Measurements from ENCODE around the gene NT5C1B.

Gene NT5C1B

DNA sequence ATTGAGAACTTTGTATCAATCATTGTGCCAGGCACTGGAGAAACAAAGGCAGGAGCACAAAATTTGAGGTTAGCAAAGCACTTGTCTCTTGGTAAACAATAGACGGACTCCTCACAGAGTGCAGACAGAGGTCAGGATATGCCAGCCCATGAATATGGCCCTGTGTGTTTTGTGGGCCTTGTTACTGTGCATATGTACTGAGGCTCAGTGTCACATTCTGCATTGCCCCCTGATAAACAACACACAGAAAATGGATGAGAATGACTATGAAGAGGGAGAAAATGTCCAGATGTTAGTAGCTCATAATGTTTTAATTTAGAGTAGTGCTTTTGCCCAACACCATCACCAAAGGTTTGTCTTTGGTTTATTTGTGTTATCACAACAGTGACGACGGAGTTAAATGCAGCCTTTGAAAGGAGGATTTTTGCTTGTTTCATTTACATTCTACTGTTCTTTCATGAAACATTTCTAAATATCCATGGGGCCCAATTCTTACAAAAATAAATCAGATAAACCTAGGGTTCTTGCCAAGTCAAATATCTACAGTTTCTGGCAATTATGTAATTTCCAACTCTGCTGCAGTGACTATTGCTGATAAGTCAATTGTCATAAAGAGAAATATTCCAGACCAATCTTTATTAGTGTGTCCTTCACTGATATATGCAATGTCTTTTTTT is 14.6 kb upstream of the NT5C1B start:
- H3K27me3 ChIP-seq (replicated peaks; ENCODE audit: control insufficient read depth, insufficient read depth, low read length, poor library complexity, severe bottlenecking): no peaks in the 10 kb centered on the region
- H3K36me3 ChIP-seq (ENCODE audit: control insufficient read depth, insufficient read depth, low read length): no peaks in the 10 kb centered on the region
- no peaks in the 10 kb centered on the region for H3K9me3 ChIP-seq (ENCODE audit: control insufficient read depth, low read length)
- H3K27ac ChIP-seq (ENCODE audit: insufficient read depth, low read length, poor library complexity, severe bottlenecking): no peak overlapping the region
- no peaks in the 10 kb centered on the region for H3K4me1 ChIP-seq (ENCODE audit: control insufficient read depth, insufficient read depth, low read length, poor library complexity, severe bottlenecking)
- no peak overlapping the region for H3K4me3 ChIP-seq (ENCODE audit: insufficient read depth, low read depth, low read length, poor library complexity, severe bottlenecking)
- DNase-seq: no peak

DNA sequence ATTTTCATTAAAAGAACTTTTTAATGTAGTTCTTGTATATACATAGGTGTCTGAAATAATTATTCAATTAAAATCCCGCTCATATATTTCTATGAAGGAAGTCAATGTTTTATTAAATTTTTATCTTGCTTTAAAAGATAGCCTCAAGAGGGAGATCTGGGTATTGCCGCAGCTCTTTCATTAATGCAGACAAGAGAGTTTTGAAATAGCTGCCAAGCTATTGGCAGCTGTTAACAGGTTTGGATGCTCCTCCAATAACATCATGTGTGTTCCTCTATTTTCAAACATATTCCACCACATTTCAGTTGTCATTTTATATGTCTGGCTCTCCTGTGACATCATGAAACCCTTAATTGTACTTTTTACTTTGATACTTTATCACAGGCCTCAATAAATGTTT is 12.9 kb upstream of the NT5C1B start:
- Histone ChIP-seq H3K4me1 (ENCODE audit: control insufficient read depth, insufficient read depth, low read length, poor library complexity, severe bottlenecking) (no peaks in the 10 kb centered on the region), H3K27ac (ENCODE audit: insufficient read depth, low read length, poor library complexity, severe bottlenecking) (no peak overlapping the region), H3K36me3 (ENCODE audit: control insufficient read depth, insufficient read depth, low read length) (no peaks in the 10 kb centered on the region), H3K27me3 (replicated peaks; ENCODE audit: control insufficient read depth, insufficient read depth, low read length, poor library complexity, severe bottlenecking) (no peaks in the 10 kb centered on the region), H3K9me3 (ENCODE audit: control insufficient read depth, low read length) (no peaks in the 10 kb centered on the region), H3K4me3 (ENCODE audit: insufficient read depth, low read depth, low read length, poor library complexity, severe bottlenecking) (no peak overlapping the region)
- no peak for DNase-seq

DNA sequence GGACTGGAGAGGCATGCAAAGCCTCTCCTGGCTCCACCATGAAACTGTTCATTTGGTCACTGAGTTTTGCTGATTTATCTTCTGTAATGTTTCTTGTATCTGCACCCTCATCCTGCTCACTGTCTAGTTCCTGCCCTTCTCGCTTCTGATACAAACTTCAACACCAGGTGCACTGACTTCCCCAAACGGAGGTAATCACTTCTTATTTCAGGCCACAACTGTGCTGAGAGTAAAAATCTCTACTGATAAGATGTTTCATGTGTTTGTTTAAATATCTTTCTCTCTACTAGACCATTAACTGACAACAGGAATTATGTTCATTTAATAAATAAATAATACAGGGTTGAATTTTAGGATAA is 10.9 kb upstream of the NT5C1B start:
- H3K27ac ChIP-seq (ENCODE audit: insufficient read depth, low read length, poor library complexity, severe bottlenecking): no peak overlapping the region
- DNase-seq: no peak

DNA sequence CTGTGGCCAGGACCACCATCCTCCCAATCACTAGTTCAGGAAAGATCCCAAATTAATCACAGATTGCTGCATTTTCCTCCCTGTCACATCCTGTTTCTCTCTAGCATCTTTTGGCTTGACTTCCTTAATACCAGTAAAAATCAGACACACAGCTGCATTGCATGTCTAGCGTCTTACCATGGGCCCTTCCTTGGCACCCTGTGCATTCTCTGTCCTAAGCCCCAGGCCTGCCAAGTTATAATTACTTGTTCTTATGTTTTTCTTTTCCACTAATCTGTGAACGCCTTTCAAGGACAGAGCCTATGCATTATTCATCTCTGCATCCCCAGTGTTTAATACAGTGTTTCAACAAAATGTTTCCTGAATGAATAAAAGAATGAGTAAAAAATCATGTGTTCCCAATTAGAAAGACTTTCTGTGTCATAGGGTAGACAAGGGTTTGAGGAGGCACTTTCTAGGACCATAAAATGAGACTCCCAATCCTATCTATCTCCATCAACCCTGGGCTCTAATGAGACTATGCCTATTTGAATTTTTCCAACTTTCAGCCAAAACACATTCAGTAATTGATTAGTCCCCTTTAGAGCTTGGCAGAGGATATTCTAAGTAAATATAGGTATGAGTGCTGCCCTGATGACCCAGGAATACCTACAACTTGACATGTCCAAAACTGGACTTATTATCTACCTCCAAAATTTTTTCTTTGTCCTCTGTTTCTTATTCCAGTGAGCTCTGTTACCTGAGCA is 10.3 kb upstream of the NT5C1B start:
- no peak overlapping the region for H3K27ac ChIP-seq (ENCODE audit: insufficient read depth, low read length, poor library complexity, severe bottlenecking)
- no peaks in the 10 kb centered on the region for H3K36me3 ChIP-seq (ENCODE audit: control insufficient read depth, insufficient read depth, low read length)
- H3K4me1 ChIP-seq (ENCODE audit: control insufficient read depth, insufficient read depth, low read length, poor library complexity, severe bottlenecking): no peaks in the 10 kb centered on the region
- no peaks in the 10 kb centered on the region for H3K27me3 ChIP-seq (replicated peaks; ENCODE audit: control insufficient read depth, insufficient read depth, low read length, poor library complexity, severe bottlenecking)
- H3K4me3 ChIP-seq (ENCODE audit: insufficient read depth, low read depth, low read length, poor library complexity, severe bottlenecking): no peak overlapping the region
- H3K9me3 ChIP-seq (ENCODE audit: control insufficient read depth, low read length): no peaks in the 10 kb centered on the region
- no peak for DNase-seq

More for the DNA sequence above, 10.9 kb upstream of the NT5C1B start:
- H3K4me3 ChIP-seq (ENCODE audit: insufficient read depth, low read depth, low read length, poor library complexity, severe bottlenecking): no peak overlapping the region
- H3K9me3 ChIP-seq (ENCODE audit: control insufficient read depth, low read length): no peaks in the 10 kb centered on the region
- no peaks in the 10 kb centered on the region for H3K4me1 ChIP-seq (ENCODE audit: control insufficient read depth, insufficient read depth, low read length, poor library complexity, severe bottlenecking)
- no peaks in the 10 kb centered on the region for H3K27me3 ChIP-seq (replicated peaks; ENCODE audit: control insufficient read depth, insufficient read depth, low read length, poor library complexity, severe bottlenecking)
- H3K36me3 ChIP-seq (ENCODE audit: control insufficient read depth, insufficient read depth, low read length): no peaks in the 10 kb centered on the region

DNA sequence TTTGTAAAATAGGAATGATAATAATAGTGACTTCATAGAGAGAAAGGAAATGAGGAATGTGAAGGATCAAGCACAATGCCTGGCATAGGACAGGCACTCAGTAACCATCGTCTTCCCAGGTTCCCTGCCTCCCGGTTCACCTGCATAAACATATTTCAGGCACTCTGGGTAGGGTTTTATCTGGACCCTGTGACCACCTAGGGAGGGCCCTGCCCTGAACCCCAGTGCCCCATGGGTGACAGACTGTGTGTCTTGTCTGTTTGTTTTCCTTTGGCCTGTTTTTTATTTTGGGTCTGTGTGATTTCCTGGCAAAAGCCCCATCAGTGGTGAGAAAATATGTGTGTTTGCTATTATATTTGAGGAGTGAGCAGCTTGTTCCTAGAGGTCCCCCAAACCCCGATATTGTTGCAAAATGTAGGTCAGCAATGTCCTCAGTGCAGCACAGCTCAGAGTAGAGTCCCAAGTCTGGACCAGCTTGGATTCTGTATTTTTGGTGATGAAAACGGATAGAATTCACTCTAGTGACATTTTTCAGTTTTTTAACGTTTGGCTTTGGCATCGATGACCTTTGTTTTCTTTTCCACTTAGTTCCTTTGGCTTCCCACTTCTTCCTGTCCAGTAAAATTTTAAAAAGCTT is 9.6 kb upstream of the NT5C1B start:
- Histone ChIP-seq H3K9me3 (ENCODE audit: control insufficient read depth, low read length) (no peaks in the 10 kb centered on the region), H3K27me3 (replicated peaks; ENCODE audit: control insufficient read depth, insufficient read depth, low read length, poor library complexity, severe bottlenecking) (no peaks in the 10 kb centered on the region), H3K4me3 (ENCODE audit: insufficient read depth, low read depth, low read length, poor library complexity, severe bottlenecking) (no peak overlapping the region), H3K27ac (ENCODE audit: insufficient read depth, low read length, poor library complexity, severe bottlenecking) (no peak overlapping the region), H3K4me1 (ENCODE audit: control insufficient read depth, insufficient read depth, low read length, poor library complexity, severe bottlenecking) (no peaks in the 10 kb centered on the region), H3K36me3 (ENCODE audit: control insufficient read depth, insufficient read depth, low read length) (no peaks in the 10 kb centered on the region)
- DNase-seq: no peak

DNA sequence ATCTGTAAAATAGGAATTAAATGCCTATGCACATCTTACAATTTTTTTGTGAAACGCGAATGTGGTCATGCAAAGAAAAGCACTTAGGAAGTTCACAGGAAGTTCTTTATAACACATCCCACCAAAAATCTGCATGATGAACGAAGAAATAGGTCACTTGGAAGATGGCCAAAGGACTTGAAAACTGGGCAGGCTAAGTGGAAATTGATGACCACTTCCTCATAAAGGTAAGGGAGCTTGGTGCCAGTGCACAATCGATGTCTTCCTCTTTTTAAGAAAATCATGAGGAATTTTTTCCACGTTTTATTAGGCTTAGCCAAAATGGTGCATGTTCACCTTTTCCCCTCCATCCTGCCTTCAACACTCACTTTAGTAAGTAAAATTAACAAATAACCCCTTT is 8.2 kb upstream of the NT5C1B start:
- Histone ChIP-seq H3K36me3 (ENCODE audit: control insufficient read depth, insufficient read depth, low read length) (no peaks in the 10 kb centered on the region), H3K4me3 (ENCODE audit: insufficient read depth, low read depth, low read length, poor library complexity, severe bottlenecking) (no peak overlapping the region), H3K27ac (ENCODE audit: insufficient read depth, low read length, poor library complexity, severe bottlenecking) (no peak overlapping the region), H3K4me1 (ENCODE audit: control insufficient read depth, insufficient read depth, low read length, poor library complexity, severe bottlenecking) (no peaks in the 10 kb centered on the region), H3K9me3 (ENCODE audit: control insufficient read depth, low read length) (no peaks in the 10 kb centered on the region), H3K27me3 (replicated peaks; ENCODE audit: control insufficient read depth, insufficient read depth, low read length, poor library complexity, severe bottlenecking) (no peaks in the 10 kb centered on the region)
- DNase-seq: no peak

DNA sequence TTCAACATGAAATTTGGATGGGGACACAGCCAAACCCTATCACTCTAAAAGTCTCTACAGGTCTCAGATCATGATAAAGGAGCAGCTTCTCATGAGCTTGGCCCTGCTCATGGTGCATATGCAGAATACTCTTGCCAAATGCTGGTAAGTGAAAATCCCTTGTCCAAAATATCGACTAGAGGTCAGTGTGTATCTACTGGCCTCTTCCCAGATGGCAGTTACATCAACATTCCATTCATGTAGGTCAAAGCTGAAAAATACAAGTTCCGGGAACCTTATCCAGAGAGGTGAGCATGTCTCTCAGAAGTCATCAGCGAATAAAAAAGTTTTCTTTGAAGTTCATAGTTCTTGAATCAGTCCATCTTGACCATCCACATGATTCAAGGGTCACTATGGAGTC is 7.6 kb upstream of the NT5C1B start:
- Histone ChIP-seq H3K9me3 (ENCODE audit: control insufficient read depth, low read length) (no peaks in the 10 kb centered on the region), H3K4me1 (ENCODE audit: control insufficient read depth, insufficient read depth, low read length, poor library complexity, severe bottlenecking) (no peaks in the 10 kb centered on the region), H3K36me3 (ENCODE audit: control insufficient read depth, insufficient read depth, low read length) (no peaks in the 10 kb centered on the region), H3K4me3 (ENCODE audit: insufficient read depth, low read depth, low read length, poor library complexity, severe bottlenecking) (no peak overlapping the region), H3K27ac (ENCODE audit: insufficient read depth, low read length, poor library complexity, severe bottlenecking) (no peak overlapping the region), H3K27me3 (replicated peaks; ENCODE audit: control insufficient read depth, insufficient read depth, low read length, poor library complexity, severe bottlenecking) (no peaks in the 10 kb centered on the region)
- no peak for DNase-seq

DNA sequence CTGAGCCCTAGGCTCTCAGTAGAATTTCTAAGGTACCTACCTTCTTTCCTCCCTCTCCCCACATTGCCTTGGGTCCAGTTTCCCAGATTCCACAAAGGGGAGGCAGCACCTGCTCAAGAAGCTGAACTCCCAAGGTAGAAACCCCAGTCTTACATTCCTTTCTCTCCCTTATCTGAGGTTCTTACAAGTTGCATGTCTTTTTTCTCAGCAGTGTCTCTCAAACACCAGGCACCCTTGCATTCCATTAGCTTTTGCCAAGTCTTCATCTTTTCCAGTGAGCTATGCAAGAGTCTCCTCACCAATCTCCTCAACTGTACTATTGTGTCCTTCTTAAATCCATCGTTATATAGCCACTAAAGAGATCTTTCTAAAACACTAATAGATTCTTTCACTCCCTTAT is 4.1 kb upstream of the NT5C1B start:
- Histone ChIP-seq H3K4me3 (ENCODE audit: insufficient read depth, low read depth, low read length, poor library complexity, severe bottlenecking) (no peak overlapping the region), H3K27me3 (replicated peaks; ENCODE audit: control insufficient read depth, insufficient read depth, low read length, poor library complexity, severe bottlenecking) (no peaks in the 10 kb centered on the region), H3K27ac (ENCODE audit: insufficient read depth, low read length, poor library complexity, severe bottlenecking) (no peak overlapping the region), H3K4me1 (ENCODE audit: control insufficient read depth, insufficient read depth, low read length, poor library complexity, severe bottlenecking) (no peaks in the 10 kb centered on the region), H3K36me3 (ENCODE audit: control insufficient read depth, insufficient read depth, low read length) (no peaks in the 10 kb centered on the region), H3K9me3 (ENCODE audit: control insufficient read depth, low read length) (no peaks in the 10 kb centered on the region)
- DNase-seq: no peak

DNA sequence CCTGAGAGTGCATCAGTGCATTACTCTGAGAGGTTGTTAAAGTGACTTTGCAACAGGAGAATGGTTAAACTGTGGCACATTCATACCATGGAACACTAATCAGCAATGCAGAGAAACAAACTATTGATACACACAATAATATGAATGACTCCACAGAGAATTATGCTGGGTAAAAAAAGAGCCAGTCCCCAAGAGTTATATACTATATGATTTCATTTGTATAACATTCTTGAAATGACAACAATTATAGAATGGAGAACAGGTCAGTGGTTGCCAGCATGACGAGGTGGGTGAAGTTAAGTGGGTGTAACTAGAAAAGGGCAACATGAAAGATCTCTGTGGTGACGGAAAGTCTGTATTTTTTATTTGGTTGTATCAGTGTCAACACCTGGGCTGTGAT is 3.0 kb upstream of the NT5C1B start:
- no peaks in the 10 kb centered on the region for H3K27me3 ChIP-seq (replicated peaks; ENCODE audit: control insufficient read depth, insufficient read depth, low read length, poor library complexity, severe bottlenecking)
- H3K27ac ChIP-seq (ENCODE audit: insufficient read depth, low read length, poor library complexity, severe bottlenecking): no peak overlapping the region
- H3K4me1 ChIP-seq (ENCODE audit: control insufficient read depth, insufficient read depth, low read length, poor library complexity, severe bottlenecking): no peaks in the 10 kb centered on the region
- H3K36me3 ChIP-seq (ENCODE audit: control insufficient read depth, insufficient read depth, low read length): no peaks in the 10 kb centered on the region
- no peaks in the 10 kb centered on the region for H3K9me3 ChIP-seq (ENCODE audit: control insufficient read depth, low read length)
- DNase-seq: no peak
- H3K4me3 ChIP-seq (ENCODE audit: insufficient read depth, low read depth, low read length, poor library complexity, severe bottlenecking): no peak overlapping the region

DNA sequence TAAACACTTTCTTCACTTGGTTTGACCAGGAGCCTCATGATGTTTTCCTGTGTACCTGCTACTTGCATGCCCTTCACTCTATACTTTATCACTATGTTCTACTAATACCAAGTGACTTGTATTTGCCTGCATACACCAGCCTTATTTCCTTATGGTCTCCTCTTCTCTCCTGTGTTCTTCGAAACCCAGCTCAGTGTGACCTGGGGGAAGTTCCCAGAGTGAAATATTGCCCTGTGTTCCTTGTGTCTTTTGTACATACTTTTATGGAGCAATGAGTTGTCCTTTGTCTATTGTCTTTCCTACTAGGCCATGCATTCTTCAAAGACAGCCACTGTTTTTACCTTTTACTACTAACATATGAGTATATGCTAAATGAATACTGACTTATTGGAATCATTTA is 567 bp downstream of the NT5C1B start:
- no peak for DNase-seq
- no peaks in the 10 kb centered on the region for H3K9me3 ChIP-seq (ENCODE audit: control insufficient read depth, low read length)
- no peak overlapping the region for H3K27ac ChIP-seq (ENCODE audit: insufficient read depth, low read length, poor library complexity, severe bottlenecking)
- no peaks in the 10 kb centered on the region for H3K4me1 ChIP-seq (ENCODE audit: control insufficient read depth, insufficient read depth, low read length, poor library complexity, severe bottlenecking)
- no peak overlapping the region for H3K4me3 ChIP-seq (ENCODE audit: insufficient read depth, low read depth, low read length, poor library complexity, severe bottlenecking)
- H3K27me3 ChIP-seq (replicated peaks; ENCODE audit: control insufficient read depth, insufficient read depth, low read length, poor library complexity, severe bottlenecking): no peaks in the 10 kb centered on the region
- H3K36me3 ChIP-seq (ENCODE audit: control insufficient read depth, insufficient read depth, low read length): no peaks in the 10 kb centered on the region

Data from effector memory CD4-positive, alpha-beta T cell (primary cell).